H9 (cell line): ENCODE results near the gene NME4. TPM values are rescaled to one million over a fixed set of nuclear protein-coding genes. Genes with fewer than 3 reads are reported as not detected.

Experiments used
- DNase-seq: peaks from one replicate; pipeline ENCODE4 v3.0.0-alpha.2; 2017
- H2AFZ ChIP-seq: one replicate; pipeline ENCODE4 v1.6.1; 2013; ENCODE audit warnings: mild to moderate bottlenecking, low read length, control low read depth, moderate library complexity
- H2AK5ac ChIP-seq: 2 replicates; pipeline ENCODE4 v1.6.1; 2013; ENCODE audit warnings: low read length, control low read depth, mixed read lengths; ENCODE audit not compliant: insufficient read length
- H2BK120ac ChIP-seq: one replicate; pipeline ENCODE4 v1.6.1; 2013; ENCODE audit warnings: low read depth, mild to moderate bottlenecking, low read length, control low read depth, inconsistent platforms; ENCODE audit not compliant: poor library complexity, severe bottlenecking
- H2BK12ac ChIP-seq: 2 replicates; pipeline ENCODE4 v1.6.1; 2013; ENCODE audit warnings: low read length, control low read depth, mixed read lengths, low read depth; ENCODE audit not compliant: insufficient read length
- H2BK15ac ChIP-seq: 2 replicates; pipeline ENCODE4 v1.6.1; 2013; ENCODE audit warnings: low read depth, low read length, control low read depth
- H2BK20ac ChIP-seq: one replicate; pipeline ENCODE4 v1.6.1; 2013; ENCODE audit warnings: low read depth, mild to moderate bottlenecking, low read length, control low read depth, inconsistent platforms; ENCODE audit not compliant: poor library complexity, severe bottlenecking
- H2BK5ac ChIP-seq: 2 replicates; pipeline ENCODE4 v1.6.1; 2013; ENCODE audit warnings: low read length, control low read depth, mixed read lengths; ENCODE audit not compliant: insufficient read length
- H3K14ac ChIP-seq: 2 replicates; pipeline ENCODE4 v1.6.1; 2013; ENCODE audit warnings: low read length, control low read depth; ENCODE audit not compliant: insufficient read depth
- H3K18ac ChIP-seq: 2 replicates; pipeline ENCODE4 v1.6.1; 2013; ENCODE audit warnings: low read depth, mild to moderate bottlenecking, mixed read lengths, low read length, control low read depth; ENCODE audit not compliant: insufficient read length
- H3K23ac ChIP-seq: 2 replicates; pipeline ENCODE4 v1.6.1; 2013; ENCODE audit warnings: low read length, control low read depth, mixed read lengths, low read depth; ENCODE audit not compliant: insufficient read length
- H3K23me2 ChIP-seq: 2 replicates; pipeline ENCODE4 v1.6.1; 2013; ENCODE audit warnings: low read depth, mild to moderate bottlenecking, mixed read lengths, low read length, control low read depth; ENCODE audit not compliant: insufficient read length, poor library complexity, severe bottlenecking
- H3K27ac ChIP-seq: 2 replicates; pipeline ENCODE4 v1.5.1; 2013; ENCODE audit warnings: low read length, control low read depth, mixed read lengths, low read depth; ENCODE audit not compliant: insufficient read length
- H3K27me3 ChIP-seq: 2 replicates; pipeline ENCODE4 v1.6.1; 2013; ENCODE audit warnings: low read length, control low read depth, inconsistent platforms; ENCODE audit not compliant: insufficient read depth
- H3K4ac ChIP-seq: 2 replicates; pipeline ENCODE4 v1.6.1; 2013; ENCODE audit warnings: low read depth, mild to moderate bottlenecking, control low read depth, inconsistent platforms, low read length, moderate library complexity
- H3K4me1 ChIP-seq: 2 replicates; pipeline ENCODE4 v1.6.1; 2013; ENCODE audit warnings: low read length, control low read depth, inconsistent platforms; ENCODE audit not compliant: insufficient read depth
- H3K4me2 ChIP-seq: 2 replicates; pipeline ENCODE4 v1.6.1; 2013; ENCODE audit warnings: low read length, control low read depth, mixed read lengths; ENCODE audit not compliant: insufficient read length, insufficient read depth
- H3K56ac ChIP-seq: 2 replicates; pipeline ENCODE4 v1.6.1; 2013; ENCODE audit warnings: low read depth, mild to moderate bottlenecking, mixed read lengths, low read length, control low read depth; ENCODE audit not compliant: insufficient read length
- H3K79me1 ChIP-seq: 2 replicates; pipeline ENCODE4 v1.6.1; 2013; ENCODE audit warnings: low read depth, mild to moderate bottlenecking, moderate library complexity, low read length, control low read depth, inconsistent platforms; ENCODE audit not compliant: insufficient read depth, poor library complexity, severe bottlenecking
- H3K79me2 ChIP-seq: 2 replicates; pipeline ENCODE4 v1.6.1; 2013; ENCODE audit warnings: low read length, control low read depth, inconsistent platforms; ENCODE audit not compliant: insufficient read depth
- H3K9ac ChIP-seq: 2 replicates; pipeline ENCODE4 v1.6.1; 2013; ENCODE audit warnings: low read length, control low read depth, mixed read lengths; ENCODE audit not compliant: insufficient read length; ENCODE audit errors: extremely low read depth
- H3K9me3 ChIP-seq: one replicate; pipeline ENCODE4 v1.6.1; 2013; ENCODE audit warnings: low read depth, low read length, inconsistent platforms; ENCODE audit not compliant: control insufficient read depth
- H3T11ph ChIP-seq: one replicate; pipeline ENCODE4 v1.6.1; 2013; ENCODE audit warnings: mild to moderate bottlenecking, low read length, control low read depth, inconsistent platforms
- H4K20me1 ChIP-seq: one replicate; pipeline ENCODE4 v1.6.1; 2013; ENCODE audit not compliant: control insufficient read depth, insufficient read length, insufficient read depth
- H4K5ac ChIP-seq: 2 replicates; pipeline ENCODE4 v1.6.1; 2013; ENCODE audit warnings: low read depth, mild to moderate bottlenecking, mixed read lengths, low read length, control low read depth; ENCODE audit not compliant: insufficient read length
- H4K8ac ChIP-seq: replicated peaks from 2 replicates; pipeline ENCODE4 v1.6.1; 2013; ENCODE audit warnings: low read length, control low read depth, mixed read lengths, low read depth; ENCODE audit not compliant: insufficient read length
- H4K91ac ChIP-seq: 2 replicates; pipeline ENCODE4 v1.6.1; 2013; ENCODE audit warnings: low read depth, mild to moderate bottlenecking, moderate library complexity, mixed read lengths, low read length, control low read depth; ENCODE audit not compliant: insufficient read length
- H3K27ac Mint-ChIP-seq, 3 experiments: 2 replicates in 2 of 3; 3 replicates in 1 of 3; pipeline ENCODE4 v1.8.0; 2020 to 2021; ENCODE audit warnings: mixed read lengths in 3 of 3, mild to moderate bottlenecking in 1 of 3, moderate library complexity in 1 of 3
- H3K27me3 Mint-ChIP-seq: 2 replicates; pipeline ENCODE4 v1.8.0; 2021; ENCODE audit warnings: low read depth, mild to moderate bottlenecking, moderate library complexity, mixed read lengths
- H3K36me3 Mint-ChIP-seq, 3 experiments: 2 replicates in 2 of 3; 3 replicates in 1 of 3; pipeline ENCODE4 v1.8.0; 2020 to 2021; ENCODE audit warnings: low read depth in 3 of 3, mixed read lengths in 3 of 3; ENCODE audit not compliant: insufficient read depth in 1 of 3
- H3K4me1 Mint-ChIP-seq, 2 experiments: 2 replicates each; pipeline ENCODE4 v1.8.0; 2020; ENCODE audit warnings: mixed read lengths in 2 of 2
- H3K4me3 Mint-ChIP-seq, 2 experiments: 2 replicates in 1 of 2; 3 replicates in 1 of 2; pipeline ENCODE4 v1.8.0; 2020 to 2021; ENCODE audit warnings: mild to moderate bottlenecking in 2 of 2, mixed read lengths in 2 of 2, moderate library complexity in 1 of 2
- H3K9me3 Mint-ChIP-seq, 2 experiments: 2 replicates in 1 of 2; 3 replicates in 1 of 2; pipeline ENCODE4 v1.8.0; 2020; ENCODE audit warnings: mild to moderate bottlenecking in 2 of 2, mixed read lengths in 2 of 2, moderate library complexity in 1 of 2
- CTCF ChIP-seq: fragments of 200-600 bp; sonication (generic); conservative IDR thresholded peaks from 3 replicates; pipeline ENCODE4 v1.8.0; 2021; ENCODE audit warnings: antibody characterized with exemption, mild to moderate bottlenecking
- whole genome bisulfite sequencing: extraction: QIAGEN DNeasy Blood & Tissue Kit; methylation state at CpG from one replicate; pipeline ENCODE4 v1.1.7; 2013; ENCODE audit warnings: missing lambda C conversion rate, low lambda C conversion rate, mixed read lengths; ENCODE audit not compliant: insufficient read length; ENCODE audit errors: extremely low coverage; 5-methylcytosine and 5-hydroxymethylcytosine counted together
- total RNA-seq: library from RNA; stranded (reverse); gene quantifications from 2 replicates; pipeline ENCODE4 v1.2.1, GENCODE V29; 2021

Gene NME4
- total RNA-seq, 1 experiment from 2014 or later = 320 TPM

GRCh38 chr16:383326-384051 lies 13.5 kb upstream of the NME4 start:
- H4K8ac ChIP-seq = no peak overlapping the region
- no peak overlapping the region for H4K91ac ChIP-seq
- H3K18ac ChIP-seq = no peak overlapping the region
- H3K14ac ChIP-seq = no peak overlapping the region
- peak overlapping the region; percentile 77 for H3K27ac ChIP-seq
- H3K56ac ChIP-seq = no peak overlapping the region
- no peaks in the 10 kb centered on the region for H3K9me3 Mint-ChIP-seq
- H3K27me3 Mint-ChIP-seq = peaks cover 3% of the 10 kb centered on the region; the same call in 1 of the 2 replicates
- H2AK5ac ChIP-seq = no peak overlapping the region
- H3K4me2 ChIP-seq = peak overlapping the region; percentile 71
- no peak overlapping the region for H2BK15ac ChIP-seq
- TF ChIP-seq CTCF = no peak; the same call in 2 of the 3 replicates
- H2BK20ac ChIP-seq = no peak overlapping the region
- no peak overlapping the region for H2BK5ac ChIP-seq
- peak overlapping the region; percentile 83 to 91 for H3K4me3 Mint-ChIP-seq
- H2BK120ac ChIP-seq = no peak overlapping the region
- no peak overlapping the region for H3K23ac ChIP-seq
- no peaks in the 10 kb centered on the region for H4K20me1 ChIP-seq
- H3K4me1 Mint-ChIP-seq = peaks cover 37 to 58% of the 10 kb centered on the region in 2 experiments
- peak overlapping the region; percentile 0 for H3K9ac ChIP-seq
- no peak overlapping the region for H2BK12ac ChIP-seq
- no peaks in the 10 kb centered on the region for H3K9me3 ChIP-seq
- H3K27ac Mint-ChIP-seq = peak overlapping the region; percentile 69 to 91 (median 83); a peak in 5 of 7 replicates
- H3T11ph ChIP-seq = no peak overlapping the region
- no peak overlapping the region for H4K5ac ChIP-seq
- peaks cover 9% of the 10 kb centered on the region for H3K23me2 ChIP-seq
- H3K79me2 ChIP-seq = no peaks in the 10 kb centered on the region; the same call in 1 of the 2 replicates
- no peak overlapping the region for H2AFZ ChIP-seq
- no peaks in the 10 kb centered on the region for H3K27me3 ChIP-seq
- no peak overlapping the region for H3K4ac ChIP-seq
- peak; percentile 91 for DNase-seq
- H3K36me3 Mint-ChIP-seq = peaks cover 0 to 12% (median 0%) of the 10 kb centered on the region in 3 experiments; a peak in 3 of 7 replicates
- no peaks in the 10 kb centered on the region; the same call in 1 of the 2 replicates for H3K4me1 ChIP-seq
- WGBS = no CpG with 5 or more reads among the region's 33 CpGs
- H3K79me1 ChIP-seq = no peaks in the 10 kb centered on the region
